Measurements from ENCODE around the gene FOLR1.
A peak's percentile ranks its signal among the peaks of the same experiment; 100 is the strongest.
"Not testable (repeated sequence)": the region's sequence is repeated elsewhere in the genome, so short reads cannot be mapped to it uniquely, and the experiment has no call there.

The FOLR1 gene

DNA sequence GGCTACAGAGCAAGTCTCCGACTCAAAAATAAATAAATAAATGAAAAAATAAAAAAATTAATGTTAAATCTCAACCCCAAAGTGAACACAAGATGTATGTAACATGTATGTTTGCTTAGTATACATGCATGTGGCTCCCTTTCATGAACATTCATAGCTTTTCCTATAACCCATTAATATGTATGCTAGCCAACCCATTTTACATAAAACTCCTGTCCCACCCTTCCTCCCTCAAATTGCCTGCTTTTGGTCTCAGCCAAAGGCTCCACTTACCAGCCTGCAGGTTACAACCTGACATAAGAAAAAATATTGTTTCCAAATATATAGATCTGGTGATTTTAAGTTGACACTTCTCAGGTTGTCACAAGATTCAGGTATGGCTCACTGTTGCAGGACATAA is 3.7 kb upstream of the FOLR1 start:
- no peak for DNase-seq

DNA sequence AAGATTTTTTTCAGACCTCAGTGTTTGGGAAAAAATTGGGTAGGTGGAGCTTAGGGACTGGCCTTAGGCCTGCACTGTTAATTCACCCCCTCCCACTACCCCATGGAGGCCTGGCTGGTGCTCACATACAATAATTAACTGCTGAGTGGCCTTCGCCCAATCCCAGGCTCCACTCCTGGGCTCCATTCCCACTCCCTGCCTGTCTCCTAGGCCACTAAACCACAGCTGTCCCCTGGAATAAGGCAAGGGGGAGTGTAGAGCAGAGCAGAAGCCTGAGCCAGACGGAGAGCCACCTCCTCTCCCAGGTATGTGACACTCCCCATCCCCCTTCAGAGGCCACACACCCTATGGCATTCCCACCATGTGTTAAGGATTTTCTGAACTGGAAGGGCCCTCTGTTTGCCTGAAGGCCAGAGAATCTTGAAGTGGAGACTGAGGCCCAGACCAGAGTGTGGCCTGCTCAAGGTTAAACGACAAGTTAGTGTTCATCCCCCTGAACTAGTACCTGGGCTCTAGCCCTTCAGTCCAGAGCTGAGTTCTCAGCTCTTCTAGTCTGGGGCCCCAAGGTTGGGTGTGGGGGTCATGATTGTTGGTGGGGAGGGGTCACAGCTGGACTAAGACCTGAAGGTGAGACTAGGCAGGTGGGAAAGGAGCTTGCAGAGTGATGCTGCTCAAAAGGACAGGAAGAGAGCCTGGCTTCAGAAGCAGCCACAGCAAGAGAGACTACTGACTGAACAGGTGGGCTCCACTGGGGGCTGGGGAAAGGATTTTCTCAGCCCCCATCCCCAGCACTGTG is 2.3 kb upstream of the FOLR1 start:
- no peak for DNase-seq

DNA sequence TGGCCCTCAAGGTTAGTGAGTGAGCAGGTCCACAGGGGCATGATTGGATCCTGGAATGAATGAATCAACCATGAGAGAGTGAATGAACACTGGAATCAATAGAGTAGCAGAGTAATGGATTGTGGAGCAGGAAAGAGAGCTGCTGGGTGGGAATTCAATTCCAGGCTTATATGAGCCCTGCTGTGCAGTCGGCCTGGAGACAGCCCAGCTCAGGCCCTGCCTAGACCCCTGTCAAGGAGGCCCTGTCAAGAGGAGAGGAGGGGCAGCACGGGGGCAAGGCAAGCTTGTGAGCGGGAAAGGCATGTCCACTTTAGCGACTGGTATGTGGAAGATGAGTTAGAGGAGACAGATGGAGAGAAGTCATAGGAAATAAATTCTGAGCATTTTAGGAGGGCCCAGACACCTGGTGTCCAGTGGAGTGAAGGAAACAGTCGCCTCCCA is 1.3 kb upstream of the FOLR1 start:
- DNase-seq = no peak

DNA sequence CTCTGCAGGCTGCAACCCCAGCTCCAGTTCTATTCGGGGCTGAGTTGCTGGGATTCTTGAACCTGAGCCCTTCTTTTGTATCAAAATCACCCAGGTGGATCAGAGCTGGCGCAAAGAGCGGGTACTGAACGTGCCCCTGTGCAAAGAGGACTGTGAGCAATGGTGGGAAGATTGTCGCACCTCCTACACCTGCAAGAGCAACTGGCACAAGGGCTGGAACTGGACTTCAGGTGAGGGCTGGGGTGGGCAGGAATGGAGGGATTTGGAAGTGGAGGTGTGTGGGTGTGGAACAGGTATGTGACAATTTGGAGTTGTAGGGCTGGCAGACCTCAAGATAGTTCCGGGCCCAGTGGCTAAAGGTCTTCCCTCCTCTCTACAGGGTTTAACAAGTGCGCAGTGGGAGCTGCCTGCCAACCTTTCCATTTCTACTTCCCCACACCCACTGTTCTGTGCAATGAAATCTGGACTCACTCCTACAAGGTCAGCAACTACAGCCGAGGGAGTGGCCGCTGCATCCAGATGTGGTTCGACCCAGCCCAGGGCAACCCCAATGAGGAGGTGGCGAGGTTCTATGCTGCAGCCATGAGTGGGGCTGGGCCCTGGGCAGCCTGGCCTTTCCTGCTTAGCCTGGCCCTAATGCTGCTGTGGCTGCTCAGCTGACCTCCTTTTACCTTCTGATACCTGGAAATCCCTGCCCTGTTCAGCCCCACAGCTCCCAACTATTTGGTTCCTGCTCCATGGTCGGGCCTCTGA is 3.8 kb downstream of the FOLR1 start:
- DNase-seq = no peak

DNA sequence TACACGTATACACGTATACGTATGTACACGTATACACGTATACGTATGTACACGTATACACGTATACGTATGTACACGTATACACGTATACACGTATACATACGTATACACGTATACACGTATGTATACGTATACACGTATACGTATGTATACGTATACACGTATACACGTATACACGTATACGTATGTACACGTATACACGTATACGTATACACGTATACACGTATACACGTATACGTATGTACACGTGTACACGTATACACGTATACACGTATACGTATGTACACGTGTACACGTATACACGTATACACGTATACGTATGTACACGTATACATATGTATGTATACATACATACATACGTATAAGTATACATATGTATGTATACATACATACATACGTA is 9.5 kb downstream of the FOLR1 start:
- DNase-seq = not testable (repeated sequence)

DNA sequence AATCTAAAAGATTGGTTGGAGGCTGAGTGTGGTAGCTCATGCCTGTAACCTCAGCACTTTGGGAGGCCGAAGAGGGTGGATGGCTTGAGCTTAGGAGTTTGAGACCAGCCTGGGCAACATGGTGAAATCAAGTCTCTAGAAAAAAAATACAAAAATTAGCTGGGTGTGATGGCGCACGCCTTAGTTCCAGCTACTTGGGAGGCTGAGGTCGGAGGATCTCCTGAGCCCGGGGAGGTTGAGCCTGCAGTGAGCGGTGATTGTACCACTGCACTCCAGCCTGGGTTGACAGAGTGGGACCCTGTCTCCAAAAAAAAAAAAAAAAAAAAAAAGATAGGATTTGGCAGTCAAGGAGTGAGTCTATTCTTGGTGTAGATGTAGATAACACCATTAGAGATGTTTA is 10.6 kb downstream of the FOLR1 start:
- DNase-seq = no peak

DNA sequence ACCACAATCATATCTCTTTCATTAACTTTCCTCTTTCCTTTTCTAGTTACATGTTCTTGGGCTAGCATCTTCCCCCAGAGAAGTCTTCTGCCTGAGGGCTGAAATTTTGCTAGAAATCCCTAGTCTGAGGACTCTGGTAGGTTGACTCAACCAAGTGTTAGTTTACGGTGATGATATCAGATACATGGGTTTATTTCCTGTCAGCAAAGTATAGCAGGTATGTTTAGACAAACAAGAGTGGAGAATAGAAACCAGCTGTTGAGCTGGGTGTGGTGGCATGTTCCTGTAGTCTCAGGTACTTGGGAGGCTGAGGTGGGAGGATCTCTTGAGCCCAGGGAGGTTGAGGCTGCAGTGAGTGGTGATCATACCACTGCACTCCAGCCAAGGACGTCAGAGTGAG is 11.2 kb downstream of the FOLR1 start:
- DNase-seq = no peak

DNA sequence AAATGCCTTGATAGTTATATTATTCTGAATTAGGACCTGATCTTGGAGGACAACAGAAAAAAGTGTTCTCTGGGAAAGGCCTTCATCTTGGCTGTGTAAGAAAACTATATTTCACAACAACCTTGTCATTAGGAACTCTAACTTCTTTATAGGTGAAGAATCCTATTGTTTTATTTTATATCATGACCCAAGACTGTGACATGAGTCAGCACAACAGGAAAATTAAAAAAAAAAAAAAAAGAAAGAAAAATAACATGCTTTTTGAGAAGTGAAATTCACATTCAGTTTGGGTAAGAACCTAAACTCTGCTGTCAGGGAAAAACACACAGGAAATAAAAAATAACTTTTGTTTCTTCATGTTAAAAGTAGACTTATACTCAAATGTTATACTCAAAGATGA is 12.9 kb downstream of the FOLR1 start:
- no peak for DNase-seq

DNA sequence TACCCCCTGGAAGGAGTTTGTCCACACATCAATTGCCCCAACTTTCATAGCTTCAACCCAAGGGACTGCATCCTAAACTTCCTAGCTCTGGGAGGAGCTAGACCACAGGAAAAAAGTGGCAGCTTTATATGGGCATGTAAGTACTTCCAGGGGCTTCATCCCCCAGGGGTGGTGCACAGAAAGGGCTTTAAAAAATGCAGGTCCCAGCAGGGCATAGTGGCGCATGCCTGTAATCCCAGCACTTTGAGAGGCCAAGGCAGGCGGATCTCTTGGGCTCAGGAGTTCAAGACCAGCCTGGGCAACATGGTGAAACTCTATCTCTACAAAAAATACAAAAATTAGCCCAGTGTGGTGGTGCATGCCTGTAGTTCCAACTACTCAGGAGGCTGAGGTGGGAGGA is 14.9 kb downstream of the FOLR1 start:
- not testable (repeated sequence) for DNase-seq

DNA sequence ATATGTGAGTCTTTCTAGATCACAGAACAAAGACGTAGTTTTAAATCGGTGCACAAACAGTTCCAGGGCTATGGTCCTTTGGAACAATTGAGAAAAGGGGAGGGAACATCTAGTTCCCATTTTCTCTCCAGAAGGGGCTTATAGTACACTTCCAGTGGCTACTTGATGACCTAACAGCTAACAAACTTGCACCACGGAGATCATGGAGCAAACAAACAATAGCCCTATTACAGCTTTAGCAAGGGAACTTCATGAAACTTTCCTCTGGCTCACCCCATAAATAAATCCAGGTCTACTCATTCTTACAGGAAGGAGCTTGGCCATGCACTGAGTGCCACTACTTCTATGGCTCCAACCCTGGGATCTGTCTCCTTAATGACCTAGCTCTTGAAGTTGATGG is 16.3 kb downstream of the FOLR1 start:
- no peak for DNase-seq

DNA sequence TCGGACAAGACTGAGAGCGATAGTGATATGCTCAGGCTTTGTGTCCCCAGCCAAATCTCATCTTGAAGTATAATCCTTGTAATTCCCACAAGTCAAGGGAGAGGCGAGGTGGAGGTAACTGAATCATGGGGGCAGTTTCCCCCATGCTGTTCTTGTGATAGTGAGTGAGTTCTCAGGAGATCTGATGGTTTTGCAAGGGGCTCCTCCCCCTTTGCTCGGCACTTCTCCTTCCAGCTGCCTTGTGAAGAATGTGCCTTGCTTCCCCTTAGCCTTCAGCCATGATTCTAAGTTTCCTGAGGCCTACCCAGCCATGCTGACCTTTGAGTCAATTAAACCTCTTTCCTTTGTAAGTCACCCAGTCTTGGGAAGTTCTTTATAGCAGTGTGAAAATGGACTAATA is 17.2 kb downstream of the FOLR1 start:
- DNase-seq = no peak

DNA sequence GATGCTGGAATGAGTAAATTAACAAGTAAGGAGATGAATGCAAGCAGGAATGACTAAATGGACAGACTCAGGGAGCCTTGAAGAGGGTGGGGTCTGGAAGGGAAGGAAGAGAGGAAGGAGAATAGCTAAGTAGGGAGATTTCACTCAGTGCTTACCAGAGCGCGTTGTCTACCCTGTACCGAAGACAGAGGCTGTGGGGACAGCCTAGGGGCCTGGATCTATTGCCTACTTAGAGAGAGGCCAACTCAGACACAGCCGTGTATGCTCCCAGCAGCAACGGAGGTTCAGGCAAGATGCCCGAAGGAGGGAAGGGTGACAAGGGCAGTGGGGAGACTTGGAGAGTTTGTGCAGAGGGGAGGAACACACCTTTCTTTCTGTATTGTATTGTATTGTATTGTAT is 24.7 kb downstream of the FOLR1 start, which contains the start of gene FOLR2:
Gene FOLR2, plus strand, starts transcription at position 157 of the 400 bp plus-strand sequence. CDS start 1,791 bp downstream, outside the sequence.
- DNase-seq = no peak

DNA sequence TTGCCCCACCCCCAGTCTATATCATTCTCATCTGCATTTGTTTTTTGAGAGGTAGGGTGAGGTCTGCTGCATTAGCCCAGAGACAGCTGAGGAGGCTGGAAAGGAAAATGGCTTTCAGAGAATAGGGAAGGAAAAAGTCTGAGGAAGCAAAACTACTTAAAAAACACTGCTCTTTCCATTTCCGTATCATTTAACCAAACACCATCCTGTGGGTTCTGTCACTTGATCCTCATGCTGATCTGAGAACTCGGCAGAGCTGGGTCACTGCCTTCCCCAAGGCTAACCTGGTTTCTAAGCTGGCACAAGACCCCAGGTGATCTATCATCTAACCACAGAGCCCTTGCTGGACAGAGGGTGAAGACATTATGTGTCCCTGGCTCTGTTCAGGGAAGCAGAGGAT is 25.9 kb downstream of the FOLR1 start:
- DNase-seq = no peak

DNA sequence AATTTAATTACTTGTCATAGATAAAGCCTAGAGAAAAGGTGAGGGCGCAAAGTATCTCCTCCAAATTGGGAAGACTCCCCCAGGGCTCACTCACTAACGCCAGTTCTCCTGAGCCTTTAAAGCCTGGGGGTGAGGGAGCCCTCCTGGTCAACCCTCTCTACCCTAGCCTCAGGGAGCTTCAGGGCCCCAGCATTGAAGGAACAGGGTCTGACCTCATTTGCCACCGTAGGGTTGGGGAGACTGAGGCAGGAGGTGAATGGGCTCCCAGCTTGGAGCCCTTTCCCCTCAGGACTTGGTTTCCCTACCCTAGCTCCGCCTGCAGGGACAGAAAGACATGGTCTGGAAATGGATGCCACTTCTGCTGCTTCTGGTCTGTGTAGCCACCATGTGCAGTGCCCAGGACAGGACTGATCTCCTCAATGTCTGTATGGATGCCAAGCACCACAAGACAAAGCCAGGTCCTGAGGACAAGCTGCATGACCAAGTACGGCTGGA is 26.4 kb downstream of the FOLR1 start:
- DNase-seq = no peak

DNA sequence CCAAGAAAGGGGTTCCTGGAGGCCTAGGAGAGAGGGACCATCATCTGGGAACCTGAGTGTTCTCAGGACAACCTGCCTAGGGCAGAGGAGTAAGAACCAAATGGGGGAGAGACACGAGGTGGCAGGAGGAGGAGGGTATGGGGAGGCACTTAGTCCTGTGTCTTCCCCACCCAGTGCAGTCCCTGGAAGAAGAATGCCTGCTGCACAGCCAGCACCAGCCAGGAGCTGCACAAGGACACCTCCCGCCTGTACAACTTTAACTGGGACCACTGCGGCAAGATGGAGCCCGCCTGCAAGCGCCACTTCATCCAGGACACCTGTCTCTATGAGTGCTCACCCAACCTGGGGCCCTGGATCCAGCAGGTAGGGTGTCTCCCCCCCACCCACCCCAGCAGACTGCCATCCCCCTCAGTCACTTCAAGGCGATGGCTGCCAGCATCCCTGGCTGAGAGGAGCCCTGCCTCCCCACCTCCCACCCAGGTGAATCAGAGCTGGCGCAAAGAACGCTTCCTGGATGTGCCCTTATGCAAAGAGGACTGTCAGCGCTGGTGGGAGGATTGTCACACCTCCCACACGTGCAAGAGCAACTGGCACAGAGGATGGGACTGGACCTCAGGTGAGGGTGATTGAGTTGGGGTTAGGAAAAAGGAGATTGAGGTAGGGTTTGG is 28.9 kb downstream of the FOLR1 start:
- DNase-seq = no peak

DNA sequence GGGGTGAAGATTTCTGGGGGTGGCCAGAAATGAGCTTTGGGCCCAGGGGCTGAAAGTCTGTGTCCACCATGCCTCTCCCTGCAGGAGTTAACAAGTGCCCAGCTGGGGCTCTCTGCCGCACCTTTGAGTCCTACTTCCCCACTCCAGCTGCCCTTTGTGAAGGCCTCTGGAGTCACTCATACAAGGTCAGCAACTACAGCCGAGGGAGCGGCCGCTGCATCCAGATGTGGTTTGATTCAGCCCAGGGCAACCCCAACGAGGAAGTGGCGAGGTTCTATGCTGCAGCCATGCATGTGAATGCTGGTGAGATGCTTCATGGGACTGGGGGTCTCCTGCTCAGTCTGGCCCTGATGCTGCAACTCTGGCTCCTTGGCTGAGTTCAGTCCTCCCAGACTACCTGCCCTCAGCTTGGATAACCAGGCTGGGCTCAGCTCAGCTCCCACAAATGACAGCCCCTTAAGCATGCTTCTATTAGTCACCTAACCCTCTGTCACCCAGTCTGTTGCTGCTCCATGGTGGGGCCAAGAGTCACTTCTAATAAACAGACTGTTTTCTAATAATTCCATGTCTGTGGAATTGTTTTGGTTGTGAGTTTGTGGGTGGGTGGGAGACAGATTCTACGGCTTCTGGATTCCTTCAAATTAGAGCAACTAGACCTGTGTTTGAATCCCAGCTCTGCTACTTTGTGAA is 29.6 kb downstream of the FOLR1 start:
- no peak for DNase-seq

DNA sequence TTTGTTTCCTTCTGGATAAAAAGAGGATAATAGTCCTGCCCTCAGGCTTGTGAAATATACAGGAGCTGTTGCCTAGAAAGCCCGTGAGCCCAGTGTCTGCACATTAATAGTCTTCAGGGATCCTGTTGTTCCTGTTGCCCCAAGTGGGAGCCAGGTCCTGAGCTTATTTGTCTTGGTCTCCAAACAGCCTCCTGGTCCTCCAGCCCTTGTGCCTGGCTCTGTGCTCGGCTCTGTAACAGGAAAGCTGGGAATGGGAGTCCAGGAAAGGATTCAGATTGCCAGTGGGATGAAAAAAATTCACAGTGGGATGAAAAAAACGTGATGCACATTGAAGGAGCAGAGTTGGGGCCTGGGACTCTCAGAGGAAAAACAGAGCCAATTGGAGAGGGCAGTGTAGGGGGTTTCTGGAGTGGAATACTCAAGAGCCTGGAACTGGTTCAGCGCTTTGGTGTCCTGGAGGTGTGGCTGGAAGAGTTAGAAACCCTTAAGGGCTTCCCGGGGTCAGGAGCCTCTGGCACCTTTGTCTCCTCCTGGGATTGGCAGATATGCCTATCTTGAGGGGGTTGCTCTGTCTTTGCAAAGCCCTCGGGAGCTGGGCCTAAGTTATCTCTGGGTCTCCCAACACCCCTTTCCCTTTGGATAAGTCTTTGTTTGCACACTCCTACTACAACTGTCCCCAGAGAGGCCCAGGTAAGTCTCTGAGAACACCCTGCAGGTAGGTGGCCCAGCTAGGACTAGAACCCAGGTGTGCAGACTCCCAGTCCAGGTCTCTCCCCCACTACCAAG is 30.4 kb downstream of the FOLR1 start:
- DNase-seq = no peak

DNA sequence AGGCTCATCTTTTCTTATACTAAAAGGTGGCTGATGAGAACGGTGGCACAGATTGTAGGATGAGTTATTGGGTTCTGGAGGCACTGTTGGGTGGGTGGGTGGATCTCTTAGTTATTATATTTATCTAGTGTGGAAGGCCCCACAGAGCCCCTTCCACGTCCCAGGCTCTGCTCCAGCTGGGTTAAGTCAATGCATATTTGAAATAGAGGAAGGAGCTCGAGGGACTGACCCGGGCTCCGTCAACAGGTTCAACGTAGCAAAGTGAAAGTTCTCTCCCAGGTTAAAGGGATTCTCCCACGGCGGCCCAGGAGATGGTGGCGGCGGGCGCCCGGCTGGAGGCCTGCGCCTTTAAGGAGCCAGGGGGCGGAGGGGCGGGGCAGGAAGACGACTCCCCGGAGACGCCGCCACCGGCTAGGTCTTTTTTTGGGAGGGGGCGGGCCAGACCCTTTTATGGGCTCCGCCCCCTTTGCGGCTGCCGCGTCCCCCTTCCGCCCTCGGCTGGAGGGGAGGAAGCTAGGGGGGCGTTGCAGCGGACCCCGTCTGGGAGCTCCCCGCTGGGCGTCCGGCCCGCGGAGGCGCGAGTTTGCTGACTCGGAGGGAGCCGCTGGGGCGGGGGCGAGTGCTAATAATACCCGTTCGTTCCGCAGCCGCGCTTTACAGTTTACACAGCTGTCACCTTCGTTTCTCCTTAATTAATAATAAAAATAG is 31.1 kb downstream of the FOLR1 start:
- peak; percentile 71 to 91 for DNase-seq

DNA sequence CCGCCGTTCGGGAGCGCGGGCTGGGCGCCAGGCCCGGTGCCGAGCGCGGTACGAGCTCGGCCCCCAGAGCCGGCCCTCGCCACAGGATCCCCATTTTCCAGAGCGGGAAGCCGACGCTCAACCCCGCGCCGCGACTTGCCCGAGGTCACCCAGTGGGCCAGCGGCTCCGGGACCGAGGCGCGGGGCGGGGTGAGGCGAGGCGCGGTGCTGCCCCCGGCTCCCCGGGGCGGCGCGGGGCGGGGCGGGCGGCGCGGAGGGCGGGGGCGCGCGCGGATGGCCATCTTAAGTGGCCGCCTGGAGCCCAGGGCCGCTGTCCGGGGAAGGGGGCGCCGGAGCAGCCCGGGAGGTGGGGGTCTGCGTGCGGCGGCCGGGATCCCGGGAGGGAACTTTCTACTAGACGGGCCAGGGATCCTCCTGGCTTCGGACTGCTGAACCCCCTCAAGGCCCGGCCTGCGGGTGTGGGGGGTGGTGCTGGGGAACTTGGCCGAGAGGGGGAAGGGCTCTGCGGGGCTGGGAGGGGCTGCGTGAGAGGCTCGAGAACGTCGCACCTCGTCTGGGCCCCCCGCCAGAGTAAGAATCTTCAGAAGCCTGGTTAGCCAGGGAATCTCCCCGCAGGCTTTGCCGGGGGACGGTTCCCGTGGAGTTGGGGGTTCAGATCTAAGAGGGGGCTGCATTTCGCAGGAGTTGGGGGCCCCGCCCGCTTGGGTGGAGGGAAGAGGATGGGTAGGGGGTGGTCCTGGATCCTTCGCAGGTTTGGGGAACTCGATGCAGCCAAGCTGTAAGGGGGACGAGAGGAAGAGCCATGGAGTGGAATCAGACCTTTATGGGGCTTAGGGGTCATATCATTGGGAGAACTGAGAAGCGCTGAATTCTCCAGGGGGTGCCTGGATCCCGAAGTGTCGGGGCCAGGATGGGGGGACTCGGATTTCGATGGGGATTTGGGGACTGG is 31.9 kb downstream of the FOLR1 start:
- no peak for DNase-seq

Measured in NCI-H187 (cell line).